CD4-positive, alpha-beta T cell (primary cell): ENCODE measurements around the gene FERMT2. TPM values are rescaled to one million over a fixed set of nuclear protein-coding genes. Genes with fewer than 3 reads are reported as not detected.

Source experiments
- ATAC-seq: fragments of 200-7000 bp; cut with Tn5 transposase; one replicate; pipeline ENCODE4 v1.10.0; 2022; ENCODE audit warnings: mild to moderate bottlenecking; ENCODE audit not compliant: poor library complexity
- CTCF ChIA-PET: fragments of 350-600 bp; sonication (Branson Sonifier 250); formaldehyde crosslinking; loops from one replicate; lab custom pipeline; 2021; ENCODE audit warnings: antibody characterized with exemption, inconsistent platforms; lab: Charles Lee
- POLR2A ChIA-PET: fragments of 350-600 bp; sonication (Branson Sonifier 250); formaldehyde crosslinking; loops from one replicate; lab custom pipeline; 2021; ENCODE audit warnings: antibody characterized with exemption, inconsistent platforms; lab: Charles Lee
- DNase-seq, 14 experiments: peaks; one replicate each; pipeline ENCODE4 v3.0.0-alpha.2; 2013 to 2020; ENCODE audit warnings: mixed read lengths in 2 of 14
- H3K27ac ChIP-seq, 2 donors: one replicate each; pipeline versions ENCODE4 v1.5.1 to v1.7.0; 2013; ENCODE audit warnings: low read length in 2 of 2, low read depth in 1 of 2, mild to moderate bottlenecking in 1 of 2
- H3K27me3 ChIP-seq, 2 experiments: 1 replicate in 1 of 2; 2 replicates in 1 of 2; pipeline versions ENCODE4 v1.6.1 to v1.7.0; 2013; ENCODE audit warnings: low read length in 2 of 2, control low read depth in 1 of 2, mild to moderate bottlenecking in 1 of 2, moderate library complexity in 1 of 2; ENCODE audit not compliant: insufficient read depth in 2 of 2, control insufficient read depth in 1 of 2
- H3K36me3 ChIP-seq: one replicate; pipeline ENCODE4 v1.6.1; 2013; ENCODE audit warnings: low read length, control low read depth; ENCODE audit not compliant: insufficient read depth
- H3K4me1 ChIP-seq: one replicate; pipeline ENCODE4 v1.6.1; 2013; ENCODE audit warnings: low read length, control low read depth; ENCODE audit not compliant: insufficient read depth
- H3K4me3 ChIP-seq: one replicate; pipeline ENCODE4 v1.5.1; 2013; ENCODE audit warnings: mild to moderate bottlenecking, low read length, moderate library complexity
- H3K9me3 ChIP-seq, 2 experiments: 1 replicate in 1 of 2; 2 replicates in 1 of 2; pipeline versions ENCODE4 v1.6.1 to v1.7.0; 2013; ENCODE audit warnings: low read length in 2 of 2, mild to moderate bottlenecking in 2 of 2, control low read depth in 1 of 2, moderate library complexity in 1 of 2; ENCODE audit not compliant: control insufficient read depth in 1 of 2, insufficient read depth in 1 of 2
- H3K27ac Mint-ChIP-seq: one replicate; pipeline ENCODE4 v1.8.0; 2020; ENCODE audit warnings: mixed read lengths
- H3K27me3 Mint-ChIP-seq: one replicate; pipeline ENCODE4 v1.8.0; 2021; ENCODE audit warnings: mixed read lengths
- H3K36me3 Mint-ChIP-seq: one replicate; pipeline ENCODE4 v1.8.0; 2021; ENCODE audit warnings: low read depth, mixed read lengths
- H3K4me1 Mint-ChIP-seq: one replicate; pipeline ENCODE4 v1.8.0; 2021; ENCODE audit warnings: low read depth, mixed read lengths
- H3K4me3 Mint-ChIP-seq: one replicate; pipeline ENCODE4 v1.8.0; 2020; ENCODE audit warnings: mild to moderate bottlenecking, mixed read lengths
- H3K9me3 Mint-ChIP-seq: one replicate; pipeline ENCODE4 v1.8.0; 2020; ENCODE audit warnings: mixed read lengths
- intact Hi-C, 2 experiments: fragments of 100-400 bp; cut with DNase I in 1 of 2; cut with micrococcal nuclease in 1 of 2; formaldehyde crosslinking; loops; one replicate each; pipeline versions ENCODE4 v1.15.1 to v1.9.0; 2023 to 2025; cut with DNase I, micrococcal nuclease
- total RNA-seq, 174 experiments: library from RNA in 2 of 174; stranded (reverse) in 2 of 174; gene quantifications; one replicate each; pipeline ENCODE4 v1.2.3 and lab custom pipeline; 2021 to 2026
- TF ChIP-seq, protein P1 (sequence below): fragments of 200-600 bp; IDR thresholded peaks from one replicate; pipeline ENCODE4 v1.8.0; 2022; ENCODE audit warnings: antibody characterized with exemption, mild to moderate bottlenecking

Gene FERMT2
- total RNA-seq, 2 experiments from 2014 or later = 0.44 to 0.61 TPM

DNA sequence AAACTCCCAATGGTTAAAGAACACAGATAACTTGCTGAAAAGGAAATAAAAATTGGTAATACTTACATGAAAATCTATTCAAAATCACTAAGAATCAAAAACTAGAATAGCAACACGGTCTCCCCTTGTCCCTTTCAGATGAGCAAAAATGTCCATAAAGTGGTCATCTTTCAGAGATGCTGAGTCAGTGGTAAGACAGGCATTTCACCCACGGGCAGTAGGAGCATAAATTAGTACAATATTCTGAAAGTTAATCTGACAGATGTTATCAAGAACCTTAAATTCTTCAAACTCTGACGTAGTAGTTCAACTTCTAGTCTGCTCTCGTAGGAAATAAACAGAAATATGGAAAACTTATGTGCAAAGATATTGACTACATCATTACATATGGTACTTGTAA is 126.4 kb downstream of the FERMT2 start:
- Mint-ChIP-seq H3K27me3 (peaks cover 5% of the 10 kb centered on the region), H3K36me3 (no peaks in the 10 kb centered on the region), H3K4me3 (no peak overlapping the region), H3K27ac (no peak overlapping the region), H3K4me1 (no peaks in the 10 kb centered on the region), H3K9me3 (no peaks in the 10 kb centered on the region)
- Histone ChIP-seq H3K4me1 (no peaks in the 10 kb centered on the region), H3K27me3 (no peaks in the 10 kb centered on the region), H3K36me3 (no peaks in the 10 kb centered on the region), H3K9me3 (no peaks in the 10 kb centered on the region), H3K4me3 (no peak overlapping the region), H3K27ac (no peak overlapping the region)
- no peak for DNase-seq
- intact Hi-C loops = loop anchor here (2.0 to 5.0 kb wide), 3 partner anchors 230 to 1353 kb away; no protein-coding TSS in a partner anchor
- ATAC-seq = no peak
- ChIA-PET CTCF (interaction anchor here (1.4 kb wide), 1 partner anchor 137 kb away, joined by 18 read pairs; no protein-coding TSS in a partner anchor), POLR2A (no interaction called here)
- TF ChIP-seq, protein P1, sequence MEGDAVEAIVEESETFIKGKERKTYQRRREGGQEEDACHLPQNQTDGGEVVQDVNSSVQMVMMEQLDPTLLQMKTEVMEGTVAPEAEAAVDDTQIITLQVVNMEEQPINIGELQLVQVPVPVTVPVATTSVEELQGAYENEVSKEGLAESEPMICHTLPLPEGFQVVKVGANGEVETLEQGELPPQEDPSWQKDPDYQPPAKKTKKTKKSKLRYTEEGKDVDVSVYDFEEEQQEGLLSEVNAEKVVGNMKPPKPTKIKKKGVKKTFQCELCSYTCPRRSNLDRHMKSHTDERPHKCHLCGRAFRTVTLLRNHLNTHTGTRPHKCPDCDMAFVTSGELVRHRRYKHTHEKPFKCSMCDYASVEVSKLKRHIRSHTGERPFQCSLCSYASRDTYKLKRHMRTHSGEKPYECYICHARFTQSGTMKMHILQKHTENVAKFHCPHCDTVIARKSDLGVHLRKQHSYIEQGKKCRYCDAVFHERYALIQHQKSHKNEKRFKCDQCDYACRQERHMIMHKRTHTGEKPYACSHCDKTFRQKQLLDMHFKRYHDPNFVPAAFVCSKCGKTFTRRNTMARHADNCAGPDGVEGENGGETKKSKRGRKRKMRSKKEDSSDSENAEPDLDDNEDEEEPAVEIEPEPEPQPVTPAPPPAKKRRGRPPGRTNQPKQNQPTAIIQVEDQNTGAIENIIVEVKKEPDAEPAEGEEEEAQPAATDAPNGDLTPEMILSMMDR = no peak

DNA sequence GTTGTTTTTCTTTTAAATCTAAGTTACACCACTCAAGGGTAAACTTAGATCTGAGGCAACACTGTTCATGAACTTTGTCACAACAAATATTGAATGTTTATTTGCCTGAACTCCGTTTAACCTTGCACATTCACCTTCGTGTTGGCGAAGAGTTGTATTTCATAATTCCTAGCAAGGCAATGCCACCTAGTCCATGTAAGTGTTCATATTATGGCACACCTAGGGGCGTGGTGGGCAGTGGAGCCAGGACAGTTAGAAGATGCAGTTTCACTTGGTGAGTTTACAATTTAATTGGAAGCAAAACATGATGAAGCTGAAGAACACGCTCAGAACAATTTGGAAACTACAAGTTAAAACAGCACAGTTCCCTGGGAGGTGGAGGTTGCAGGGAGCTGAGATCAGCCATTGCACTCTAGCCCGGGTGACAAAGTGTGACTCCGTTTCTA is 129.0 kb downstream of the FERMT2 start:
- no peak overlapping the region for H3K4me3 ChIP-seq
- Mint-ChIP-seq H3K27ac (no peak overlapping the region), H3K4me3 (no peak overlapping the region), H3K9me3 (no peaks in the 10 kb centered on the region), H3K4me1 (no peaks in the 10 kb centered on the region), H3K36me3 (no peaks in the 10 kb centered on the region), H3K27me3 (peaks cover 5% of the 10 kb centered on the region)
- H3K27ac ChIP-seq = no peak overlapping the region
- TF ChIP-seq, protein P1 = no peak
- no peaks in the 10 kb centered on the region for H3K36me3 ChIP-seq
- H3K4me1 ChIP-seq = no peaks in the 10 kb centered on the region
- ATAC-seq (no peak), DNase-seq (no peak)
- no peaks in the 10 kb centered on the region for H3K9me3 ChIP-seq
- intact Hi-C loops = loop anchor here (2.0 to 5.0 kb wide), 3 partner anchors 485 to 1355 kb away; no protein-coding TSS in a partner anchor
- POLR2A ChIA-PET = no interaction called here
- H3K27me3 ChIP-seq = no peaks in the 10 kb centered on the region
- CTCF ChIA-PET = interaction anchor here (1.9 to 2.3 kb wide), 2 partner anchors 139 kb away, joined by 4 to 11 read pairs; no protein-coding TSS in a partner anchor

DNA sequence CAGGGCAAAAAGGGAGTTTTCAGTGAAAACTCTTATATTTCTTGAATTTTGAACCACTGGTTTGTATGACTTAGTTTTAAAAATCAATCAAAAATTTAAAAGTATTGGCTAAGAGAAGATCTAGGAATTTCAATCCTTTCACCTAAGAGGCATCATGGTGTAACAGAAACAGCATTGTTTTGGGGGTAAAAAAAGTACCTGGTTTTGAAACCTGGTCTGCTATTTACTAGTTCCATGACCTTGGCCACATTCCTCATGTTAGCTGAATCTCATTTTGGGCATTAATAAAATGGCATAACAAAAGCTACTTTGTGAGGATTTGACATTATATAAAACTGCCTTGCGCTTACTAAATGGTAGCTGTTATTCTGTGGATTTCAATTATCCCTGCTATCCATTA is 142.7 kb downstream of the FERMT2 start:
- no peak overlapping the region for H3K27ac ChIP-seq
- no peaks in the 10 kb centered on the region for H3K27me3 Mint-ChIP-seq
- no peak overlapping the region for H3K4me3 ChIP-seq
- TF ChIP-seq, protein P1 = no peak
- ChIA-PET CTCF (interaction anchor here (1.1 kb wide), 1 partner anchor 125 kb away, joined by 3 read pairs; no protein-coding TSS in a partner anchor), POLR2A (no interaction called here)
- H3K9me3 ChIP-seq = no peaks in the 10 kb centered on the region
- H3K27ac Mint-ChIP-seq = no peak overlapping the region
- H3K4me3 Mint-ChIP-seq = no peak overlapping the region
- no peak for DNase-seq
- H3K9me3 Mint-ChIP-seq = no peaks in the 10 kb centered on the region
- no peaks in the 10 kb centered on the region for H3K4me1 Mint-ChIP-seq
- no peak for ATAC-seq
- no peaks in the 10 kb centered on the region for H3K36me3 ChIP-seq
- no peaks in the 10 kb centered on the region for H3K4me1 ChIP-seq
- H3K36me3 Mint-ChIP-seq = no peaks in the 10 kb centered on the region
- intact Hi-C loops = no loop called here
- H3K27me3 ChIP-seq = no peaks in the 10 kb centered on the region

Other genes starting within 250 kb of the FERMT2 start
- gene PSMC6, start 243.8 kb downstream of the FERMT2 start, total RNA-seq = 100 to 1,000 TPM; 110 to 111 TPM
- 10 to 100 TPM; 15.3 to 16.2 TPM for gene STYX, start 220.9 kb downstream of the FERMT2 start, total RNA-seq
- 1 to 10 TPM; 3.8 to 4.6 TPM for gene GNPNAT1, start 159.4 kb downstream of the FERMT2 start, total RNA-seq
- gene DDHD1, start 202.3 kb upstream of the FERMT2 start, total RNA-seq = 10 to 100 TPM; 42.5 to 44.5 TPM